GM23338 (cell line): Measurements from ENCODE around the gene SFMBT2. TPM values are rescaled to one million over a fixed set of nuclear protein-coding genes. Genes with fewer than 3 reads are reported as not detected.

Source experiments
- ATAC-seq: fragments of 200-7000 bp; cut with Tn5 transposase; 3 replicates; pipeline ENCODE4 v1.9.1; 2020
- DNase-seq: peaks from one replicate; pipeline ENCODE4 v3.0.0-alpha.2; 2015; ENCODE audit warnings: low spot score
- H2AFZ ChIP-seq: fragments of 200-600 bp; sonication (generic); 2 replicates; pipeline ENCODE4 v1.8.0; 2016; ENCODE audit warnings: antibody characterized with exemption, mild to moderate bottlenecking, moderate library complexity
- H3F3A ChIP-seq: fragments of 200-600 bp; sonication (generic); replicated peaks from 2 replicates; pipeline ENCODE4 v1.8.0; 2017; ENCODE audit warnings: antibody characterized with exemption, mixed run types, low read depth
- H3K27ac ChIP-seq: fragments of 200-600 bp; sonication (generic); 2 replicates; pipeline ENCODE4 v1.6.1; 2016; ENCODE audit warnings: low read depth
- H3K27me3 ChIP-seq: fragments of 200-600 bp; sonication (generic); 2 replicates; pipeline ENCODE4 v1.8.0; 2016; ENCODE audit warnings: mild to moderate bottlenecking, mixed run types, moderate library complexity; ENCODE audit not compliant: insufficient read depth
- H3K36me3 ChIP-seq: fragments of 200-600 bp; sonication (generic); 2 replicates; pipeline ENCODE4 v1.8.0; 2016; ENCODE audit warnings: mild to moderate bottlenecking; ENCODE audit not compliant: insufficient read depth
- H3K4me1 ChIP-seq: fragments of 200-600 bp; sonication (generic); 2 replicates; pipeline ENCODE4 v1.8.0; 2016; ENCODE audit warnings: mild to moderate bottlenecking, moderate library complexity; ENCODE audit not compliant: insufficient read depth
- H3K4me2 ChIP-seq: fragments of 200-600 bp; sonication (generic); 2 replicates; pipeline ENCODE4 v1.7.1; 2017; ENCODE audit warnings: mixed run types
- H3K4me3 ChIP-seq: fragments of 200-600 bp; sonication (generic); 2 replicates; pipeline ENCODE4 v1.6.1; 2016; ENCODE audit warnings: mixed run types
- H3K79me2 ChIP-seq: fragments of 200-600 bp; sonication (generic); replicated peaks from 2 replicates; pipeline ENCODE4 v1.8.0; 2017; ENCODE audit warnings: mild to moderate bottlenecking; ENCODE audit not compliant: insufficient read depth
- H3K9me2 ChIP-seq: fragments of 200-600 bp; sonication (generic); 2 replicates; pipeline ENCODE4 v1.8.0; 2017; ENCODE audit not compliant: insufficient read depth
- H4K20me1 ChIP-seq: fragments of 200-600 bp; sonication (generic); replicated peaks from 2 replicates; pipeline ENCODE4 v1.8.0; 2017; ENCODE audit warnings: mild to moderate bottlenecking; ENCODE audit not compliant: insufficient read depth
- H3K27ac Mint-ChIP-seq: 2 replicates; pipeline ENCODE4 v1.8.0; 2020; ENCODE audit warnings: inconsistent platforms, mild to moderate bottlenecking, moderate library complexity, mixed read lengths
- H3K27me3 Mint-ChIP-seq: 3 replicates; pipeline ENCODE4 v1.8.0; 2022; ENCODE audit warnings: low read depth, mild to moderate bottlenecking, moderate library complexity, mixed read lengths, inconsistent platforms; ENCODE audit not compliant: insufficient read depth, poor library complexity
- H3K36me3 Mint-ChIP-seq: 3 replicates; pipeline ENCODE4 v1.8.0; 2021; ENCODE audit warnings: low read depth, mild to moderate bottlenecking, inconsistent platforms, moderate library complexity, mixed read lengths
- H3K4me1 Mint-ChIP-seq: 3 replicates; pipeline ENCODE4 v1.8.0; 2020; ENCODE audit warnings: mild to moderate bottlenecking, inconsistent platforms, mixed read lengths
- H3K4me3 Mint-ChIP-seq: 3 replicates; pipeline ENCODE4 v1.8.0; 2021; ENCODE audit warnings: moderate library complexity, mild to moderate bottlenecking, inconsistent platforms, mixed read lengths
- H3K9me3 Mint-ChIP-seq: 3 replicates; pipeline ENCODE4 v1.8.0; 2020; ENCODE audit warnings: moderate library complexity, mild to moderate bottlenecking, inconsistent platforms, mixed read lengths
- CREB1 ChIP-seq: fragments of 250-450 bp; sonication (Bioruptor Pico); IDR thresholded peaks from 2 replicates; pipeline ENCODE4 v1.5.0; 2020; ENCODE audit warnings: low read depth, mild to moderate bottlenecking, moderate library complexity
- ETS1 ChIP-seq: IDR thresholded peaks from 2 replicates; pipeline ENCODE4 v1.6.1; 2016; ENCODE audit warnings: antibody characterized with exemption
- EZH2 ChIP-seq: fragments of 200-600 bp; sonication (generic); IDR thresholded peaks from one replicate; pipeline ENCODE4 v1.8.0; 2017; ENCODE audit warnings: antibody characterized with exemption, mild to moderate bottlenecking, low read depth; ENCODE audit not compliant: unreplicated experiment
- EZH2phosphoT487 ChIP-seq: fragments of 200-600 bp; sonication (generic); IDR thresholded peaks from one replicate; pipeline ENCODE4 v1.8.1; 2018; ENCODE audit warnings: antibody characterized with exemption; ENCODE audit not compliant: unreplicated experiment
- JUNB ChIP-seq: IDR thresholded peaks from one replicate; pipeline ENCODE4 v1.6.1; 2016; ENCODE audit warnings: antibody characterized with exemption; ENCODE audit not compliant: unreplicated experiment
- NANOG ChIP-seq: IDR thresholded peaks from 2 replicates; pipeline ENCODE4 v1.6.1; 2016; ENCODE audit warnings: antibody characterized with exemption, borderline replicate concordance
- POLR2AphosphoS5 ChIP-seq: IDR thresholded peaks from 2 replicates; pipeline ENCODE4 v1.6.1; 2016; ENCODE audit warnings: antibody characterized with exemption, low read depth
- REST ChIP-seq: IDR thresholded peaks from one replicate; pipeline ENCODE4 v1.6.1; 2018; ENCODE audit warnings: antibody characterized with exemption; ENCODE audit not compliant: unreplicated experiment
- ZNF331 ChIP-seq: fragments of 250-450 bp; sonication (Bioruptor Pico); IDR thresholded peaks from 2 replicates; pipeline ENCODE4 v1.5.0; 2020; ENCODE audit warnings: low read depth, mild to moderate bottlenecking, moderate library complexity
- ZNF462 ChIP-seq: fragments of 250-450 bp; sonication (Bioruptor Pico); IDR thresholded peaks from 2 replicates; pipeline ENCODE4 v1.5.0; 2020; ENCODE audit warnings: mild to moderate bottlenecking, moderate library complexity
- polyA plus RNA-seq: library from polyadenylated mRNA; unstranded; fragments of >200 nt; fragmentation: Nextera tagmentation; extraction: Ambion mirVana; gene quantifications from 2 replicates; pipeline ENCODE4 v1.2.1, GENCODE V29; 2016
- total RNA-seq: library from RNA; depleted of rRNA; stranded (reverse); fragments of >200 nt; shearing (Covaris generic); gene quantifications from 2 replicates; pipeline ENCODE4 v1.2.3, GENCODE V29; 2014

SFMBT2 gene
- total and polyA plus RNA-seq, 2 experiments from 2014 or later, result 2.7 to 6.7 TPM

- TF ChIP-seq ZNF462, result no peak
- no peak for TF ChIP-seq CREB1
- TF ChIP-seq EZH2, result no peak
- no peak for TF ChIP-seq ZNF331 (CRISPR knock-in tag)
- no peak for TF ChIP-seq JUNB
- TF ChIP-seq EZH2phosphoT487, result no peak
These were observed 50.9 kb downstream of the SFMBT2 start (continued) for GRCh38 chr10:7359954-7360353.

- H3K4me3 Mint-ChIP-seq, result no peak overlapping the region
- no peak overlapping the region for H3K27ac Mint-ChIP-seq
- peaks cover 54% of the 10 kb centered on the region for H3K9me3 Mint-ChIP-seq
- TF ChIP-seq EZH2 (no peak), NANOG (no peak), JUNB (no peak), POLR2AphosphoS5 (no peak), ETS1 (no peak), REST (no peak)
These were observed 51.5 kb downstream of the SFMBT2 start for GRCh38 chr10:7359356-7359755.

More at GRCh38 chr10:7359356-7359755, 51.5 kb downstream of the SFMBT2 start:
- H3K4me3 ChIP-seq, result no peak overlapping the region
- H3K36me3 Mint-ChIP-seq, result peaks cover 62% of the 10 kb centered on the region
- peaks cover 5% of the 10 kb centered on the region; the same call in 1 of the 2 replicates for H3K79me2 ChIP-seq
- no peak overlapping the region for H3K4me2 ChIP-seq
- no peaks in the 10 kb centered on the region for H3K9me2 ChIP-seq
- no peaks in the 10 kb centered on the region for H3F3A ChIP-seq
- DNase-seq, result no peak
- no peaks in the 10 kb centered on the region for H3K27me3 ChIP-seq
- H3K4me1 ChIP-seq, result peaks cover 9% of the 10 kb centered on the region; the same call in 1 of the 2 replicates
- no peaks in the 10 kb centered on the region for H4K20me1 ChIP-seq
- H3K27ac ChIP-seq, result no peak overlapping the region
- no peak overlapping the region for H2AFZ ChIP-seq
- H3K4me1 Mint-ChIP-seq, result peaks cover 13% of the 10 kb centered on the region
- H3K27me3 Mint-ChIP-seq, result peaks cover 3% of the 10 kb centered on the region
- ATAC-seq, result no peak
- H3K36me3 ChIP-seq, result peaks cover 20% of the 10 kb centered on the region
